Measurements from ENCODE around the gene SEMA3C.
A peak's percentile ranks its signal among the peaks of the same experiment; 100 is the strongest.

Gene SEMA3C

DNA sequence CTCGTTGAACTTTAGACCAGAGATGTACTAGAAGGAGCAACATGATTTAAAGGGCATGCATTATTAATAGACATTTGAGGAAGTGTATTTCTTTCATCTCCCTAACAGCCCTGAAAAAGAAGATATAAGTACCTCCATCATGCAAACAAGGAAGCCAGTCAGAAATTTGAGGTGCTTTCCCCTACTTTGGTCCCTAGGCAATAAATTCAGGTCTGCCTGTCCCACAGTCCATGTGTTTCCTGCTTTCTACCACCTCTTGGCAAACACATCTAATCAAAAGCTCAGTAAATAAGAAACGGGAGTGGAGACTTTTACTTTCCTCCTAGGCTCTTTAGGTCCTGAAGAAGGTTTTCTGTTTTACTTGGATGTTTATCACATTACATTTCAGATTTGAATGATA, 5.2 kb upstream of the SEMA3C start:
- peak; percentile 79 for DNase-seq

DNA sequence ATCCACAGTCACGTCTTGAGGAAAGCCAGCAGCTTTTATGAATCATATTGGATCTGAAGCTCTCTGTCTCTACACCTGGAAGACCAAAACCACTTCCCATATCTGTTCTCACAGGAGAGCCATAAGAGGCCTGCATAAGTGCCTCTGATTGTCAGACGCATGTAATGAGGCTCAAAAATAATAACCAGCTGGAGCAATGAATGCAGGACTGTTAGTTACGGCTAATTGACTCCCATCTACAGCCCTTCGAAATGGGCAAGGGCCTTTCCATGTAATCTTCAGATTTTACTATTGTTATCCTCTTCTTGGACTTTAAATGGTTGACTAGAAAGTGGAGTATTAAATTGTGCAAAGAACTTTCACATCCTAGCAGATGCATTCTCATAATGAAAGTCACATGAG, 4.4 kb upstream of the SEMA3C start:
- DNase-seq = peak; percentile 99

DNA sequence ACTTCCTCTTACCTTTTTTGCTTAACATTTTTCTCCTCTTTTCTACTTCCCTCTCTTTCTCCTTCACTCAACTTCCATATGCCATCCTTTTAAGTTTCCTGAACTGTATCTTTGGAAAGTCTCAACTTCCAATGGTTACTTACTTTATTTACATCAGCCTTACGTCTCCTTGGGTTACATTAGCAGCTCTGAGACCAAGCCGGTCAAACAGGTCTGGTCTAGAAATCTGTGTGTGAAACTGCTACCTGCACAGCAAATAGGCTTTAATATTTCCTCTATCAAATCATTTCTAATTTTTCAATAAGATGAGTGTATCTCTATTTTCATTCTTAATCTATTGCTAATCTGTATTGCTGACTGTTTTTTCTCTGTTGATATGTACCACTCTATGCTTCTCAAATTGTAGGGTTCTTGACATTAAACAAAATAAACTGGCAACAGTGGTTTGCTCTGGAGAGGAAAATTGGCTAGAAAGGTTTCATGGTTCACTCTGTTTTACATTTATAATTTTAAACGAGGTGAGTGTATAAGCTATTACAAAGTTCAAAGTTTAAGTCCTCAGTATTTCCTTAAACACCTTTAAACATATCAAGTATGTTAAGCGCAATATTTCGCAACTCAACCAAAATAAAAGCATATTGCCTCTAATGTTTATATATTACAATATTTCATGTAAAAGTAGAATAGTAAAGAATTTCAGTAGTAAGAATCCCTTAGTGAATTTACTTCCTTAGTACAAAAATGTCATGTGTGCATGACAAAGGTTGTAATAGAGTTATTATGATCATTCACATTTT, 3.6 kb upstream of the SEMA3C start:
- peak; percentile 81 for DNase-seq

DNA sequence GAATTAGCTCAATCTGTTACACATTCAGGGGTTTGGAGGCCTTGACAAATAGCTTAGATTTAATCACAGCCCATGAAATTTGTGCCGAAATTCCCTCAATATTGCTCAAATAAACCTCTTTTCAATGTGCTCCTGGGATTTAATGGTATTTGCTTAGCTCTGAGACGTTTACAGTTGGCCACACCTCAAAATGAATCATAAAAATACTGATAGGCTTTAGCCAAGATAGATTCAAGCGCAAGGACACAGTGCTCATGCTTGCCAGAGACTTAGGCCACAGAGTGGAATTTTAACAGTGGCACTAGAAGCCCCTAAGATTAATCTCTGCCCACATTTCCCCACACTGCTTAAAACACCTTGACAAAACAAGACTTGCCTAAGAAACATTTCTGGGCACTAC, 2.3 kb upstream of the SEMA3C start:
- peak; percentile 76 for DNase-seq

DNA sequence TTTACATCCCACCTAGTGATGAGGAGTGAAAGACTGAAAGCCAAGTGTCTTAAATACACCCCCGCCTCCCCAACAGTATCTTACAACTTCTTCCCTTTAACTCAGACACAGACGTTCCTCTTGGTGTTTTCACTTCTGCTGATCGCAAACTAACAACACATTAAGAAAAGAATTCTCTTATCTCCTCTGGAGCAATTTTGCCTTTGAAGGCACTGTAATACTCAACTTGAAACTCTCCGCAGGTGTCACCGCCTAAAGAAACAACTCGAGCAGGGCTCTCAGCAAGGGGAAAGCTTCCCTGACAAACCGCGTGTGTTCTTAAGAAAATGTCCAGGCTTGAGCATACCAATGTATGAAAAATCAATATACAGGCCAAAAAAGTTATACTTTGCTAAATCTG, 452 bp downstream of the SEMA3C start:
- peak; percentile 77 for DNase-seq

DNA sequence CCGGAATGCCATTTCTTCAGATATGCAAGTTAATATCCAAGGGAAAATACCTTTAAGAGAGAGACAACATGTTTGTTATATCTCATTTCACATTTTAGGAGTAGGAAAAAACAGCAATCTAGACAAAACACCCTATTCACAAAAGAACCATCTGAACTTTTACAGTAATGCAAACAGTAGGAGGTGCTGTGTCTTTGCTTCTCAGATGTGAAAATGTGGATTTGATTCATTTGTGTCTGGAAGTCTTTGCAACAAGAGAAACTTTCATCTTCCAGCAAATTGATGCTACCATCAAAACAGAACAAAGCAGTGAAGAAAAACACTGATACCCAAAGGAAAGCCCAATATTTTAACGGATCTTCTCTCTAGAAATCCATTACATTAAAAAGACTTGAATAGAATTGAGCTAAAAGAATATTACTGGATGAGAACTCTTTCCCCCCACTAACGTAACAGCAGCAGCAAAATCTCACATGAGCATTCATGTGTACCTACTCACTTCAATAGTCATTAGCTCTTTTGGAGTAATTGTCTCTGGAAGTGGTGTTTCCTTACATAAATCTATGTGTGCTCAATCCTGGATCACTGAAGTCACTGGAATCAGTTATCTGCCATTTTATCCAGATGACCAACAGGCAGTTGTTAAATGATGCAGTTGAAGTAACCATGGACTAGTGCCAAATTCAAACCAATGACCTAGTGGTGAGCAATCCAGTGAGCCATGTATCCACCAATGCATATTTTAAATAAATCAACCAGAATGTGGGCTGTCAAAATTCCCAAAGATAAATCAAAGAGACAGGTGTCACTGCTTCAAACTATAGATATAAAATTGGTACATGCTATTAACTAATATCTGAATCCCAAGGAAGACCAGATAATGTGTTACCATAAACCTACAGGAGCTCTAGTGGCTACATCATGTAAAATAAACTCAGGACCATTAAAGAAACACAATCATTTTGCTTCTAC, 1.8 kb downstream of the SEMA3C start:
- peak; percentile 58 for DNase-seq

DNA sequence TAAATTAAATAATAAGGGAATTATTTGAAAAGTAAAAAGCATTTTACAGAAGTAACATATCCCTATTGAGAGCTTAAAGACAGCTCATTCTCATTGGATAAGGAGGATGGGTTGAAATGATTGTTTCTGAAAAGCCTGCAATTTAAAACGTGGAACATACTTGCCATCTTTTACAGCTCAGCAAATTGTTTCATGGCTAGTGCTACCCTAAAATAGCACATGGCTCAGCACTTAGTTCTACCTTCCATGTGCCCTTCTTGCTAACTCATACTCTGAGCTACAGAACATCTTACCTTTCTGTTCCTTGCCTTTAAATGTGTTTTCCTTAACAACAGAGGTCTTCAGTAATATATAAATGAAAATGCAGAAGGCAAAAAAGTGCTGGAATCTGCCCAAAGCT, 8.6 kb downstream of the SEMA3C start:
- no peak for DNase-seq

DNA sequence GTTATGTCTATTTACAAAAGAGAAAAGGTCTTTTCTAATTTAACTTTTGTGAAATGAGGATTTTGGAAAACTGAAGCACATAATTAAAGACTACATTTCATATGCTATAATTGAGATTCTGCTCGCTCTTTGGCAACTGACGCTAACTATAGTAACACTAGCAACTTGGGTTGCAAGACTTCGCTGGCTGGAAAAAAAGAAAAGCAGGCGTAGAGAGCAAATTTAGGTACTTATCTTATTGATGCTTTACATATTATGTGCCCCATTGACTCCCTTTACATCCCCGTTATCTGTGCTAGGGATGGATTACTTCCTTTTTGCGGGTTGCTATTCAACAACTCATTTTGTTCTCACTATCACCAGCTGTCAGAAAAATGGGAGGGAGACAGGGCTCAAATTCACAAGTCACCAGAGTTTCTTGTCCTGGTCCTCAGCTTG, 10.5 kb downstream of the SEMA3C start:
- no peak for DNase-seq

DNA sequence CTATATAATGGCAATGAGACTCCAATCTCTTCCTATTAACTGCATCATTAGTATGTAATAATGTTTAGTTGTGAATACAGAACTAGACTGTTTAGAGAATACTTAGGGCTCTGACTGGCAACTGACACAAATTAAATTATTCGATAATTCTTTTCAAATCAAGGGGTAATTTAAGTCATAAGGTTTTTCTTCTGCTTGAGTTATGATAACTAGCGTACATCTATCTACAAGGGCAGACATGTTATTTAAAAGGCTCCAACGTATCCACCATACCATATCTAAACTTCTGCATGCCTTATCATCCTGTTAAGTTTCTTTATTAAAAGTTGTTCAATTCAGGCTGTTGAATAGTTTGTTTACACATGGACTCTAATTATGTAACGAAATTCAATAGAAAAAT, 11.2 kb downstream of the SEMA3C start:
- no peak for DNase-seq

DNA sequence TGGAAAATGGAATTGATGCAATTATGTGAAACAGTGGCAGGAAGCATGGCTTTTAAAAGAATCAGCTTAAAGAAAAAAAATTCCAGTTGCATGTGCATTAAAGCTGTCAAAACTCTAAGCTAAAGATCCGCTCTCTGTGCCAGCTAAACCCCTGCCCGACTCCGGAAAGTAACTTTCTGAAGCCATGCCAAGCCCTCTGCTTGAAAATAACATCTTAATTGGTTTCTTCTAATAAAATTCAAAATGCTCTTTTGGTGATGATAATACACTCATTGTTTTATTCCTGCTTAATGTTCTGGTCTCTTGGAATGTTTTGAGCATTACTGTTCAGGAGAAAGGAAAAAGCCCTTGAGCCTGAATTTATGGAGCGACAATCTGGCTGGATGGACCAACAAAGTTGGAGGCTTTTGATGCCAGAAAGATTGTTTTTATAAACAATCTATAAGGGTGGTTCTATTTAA, 11.7 kb downstream of the SEMA3C start:
- peak; percentile 74 for DNase-seq

DNA sequence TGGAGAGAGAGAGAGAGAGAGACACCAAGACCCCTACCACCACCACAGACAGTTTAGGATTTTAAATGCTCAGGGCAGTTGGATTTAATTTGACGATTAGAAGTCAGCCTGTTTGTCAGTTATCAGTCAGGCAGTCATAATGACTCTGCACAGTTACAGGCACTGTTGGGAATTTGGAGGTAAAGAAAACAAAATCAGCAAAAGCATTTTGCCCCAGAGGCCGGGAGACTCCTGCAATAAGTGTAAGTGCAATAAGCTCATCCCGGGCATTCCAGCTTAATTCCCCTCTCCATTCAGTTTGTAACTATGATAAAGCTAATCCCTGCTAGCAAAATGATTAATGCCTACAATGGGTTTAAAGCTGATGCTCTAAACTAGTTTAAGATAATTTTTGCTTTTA, 13.5 kb downstream of the SEMA3C start:
- DNase-seq = no peak

DNA sequence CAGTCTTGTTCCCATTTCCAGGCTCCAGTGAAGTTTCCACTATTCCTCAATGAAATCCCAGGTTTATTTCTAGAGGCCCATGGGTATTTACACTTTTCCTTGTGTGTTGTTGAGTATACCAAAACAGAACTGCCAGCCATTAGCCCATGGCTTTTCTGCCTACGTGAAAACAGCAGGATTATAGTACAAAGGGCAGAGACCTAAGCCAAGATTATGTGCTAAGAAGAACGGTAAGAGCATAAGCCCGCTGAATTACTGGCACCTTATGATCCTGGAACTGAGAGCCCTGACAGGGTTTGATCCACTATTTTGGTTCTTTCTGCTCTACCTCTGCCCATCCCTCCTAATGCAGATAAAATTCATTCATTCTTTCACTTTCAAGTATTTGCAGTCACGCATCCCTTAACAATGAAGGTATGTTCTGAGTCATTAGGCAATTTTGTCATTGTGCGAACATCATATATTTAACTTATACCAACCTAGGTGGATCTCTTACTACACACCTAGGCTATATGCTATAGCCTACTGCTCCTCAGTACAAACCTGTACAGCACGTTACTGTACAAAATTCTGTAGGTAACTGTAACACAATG, 16.0 kb downstream of the SEMA3C start:
- DNase-seq = no peak

DNA sequence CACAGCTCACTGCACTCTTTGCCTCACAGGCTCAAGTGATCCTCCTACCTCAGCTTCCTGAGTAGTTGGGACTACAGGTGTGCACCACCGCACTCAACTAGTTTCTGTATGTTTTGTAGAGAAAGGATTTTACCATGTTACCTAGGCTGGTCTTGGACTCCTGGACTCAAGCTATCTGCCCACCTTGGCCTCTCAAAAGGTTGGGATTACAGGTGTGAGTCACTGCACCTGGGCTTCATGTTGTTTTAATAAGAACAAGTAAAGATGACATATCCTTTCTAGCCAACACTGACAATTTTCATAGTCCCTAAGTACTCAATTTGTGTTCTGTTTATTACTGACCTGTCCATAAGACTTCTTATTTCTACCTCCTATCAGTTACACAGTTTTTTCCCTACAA, 16.8 kb downstream of the SEMA3C start:
- no peak for DNase-seq

DNA sequence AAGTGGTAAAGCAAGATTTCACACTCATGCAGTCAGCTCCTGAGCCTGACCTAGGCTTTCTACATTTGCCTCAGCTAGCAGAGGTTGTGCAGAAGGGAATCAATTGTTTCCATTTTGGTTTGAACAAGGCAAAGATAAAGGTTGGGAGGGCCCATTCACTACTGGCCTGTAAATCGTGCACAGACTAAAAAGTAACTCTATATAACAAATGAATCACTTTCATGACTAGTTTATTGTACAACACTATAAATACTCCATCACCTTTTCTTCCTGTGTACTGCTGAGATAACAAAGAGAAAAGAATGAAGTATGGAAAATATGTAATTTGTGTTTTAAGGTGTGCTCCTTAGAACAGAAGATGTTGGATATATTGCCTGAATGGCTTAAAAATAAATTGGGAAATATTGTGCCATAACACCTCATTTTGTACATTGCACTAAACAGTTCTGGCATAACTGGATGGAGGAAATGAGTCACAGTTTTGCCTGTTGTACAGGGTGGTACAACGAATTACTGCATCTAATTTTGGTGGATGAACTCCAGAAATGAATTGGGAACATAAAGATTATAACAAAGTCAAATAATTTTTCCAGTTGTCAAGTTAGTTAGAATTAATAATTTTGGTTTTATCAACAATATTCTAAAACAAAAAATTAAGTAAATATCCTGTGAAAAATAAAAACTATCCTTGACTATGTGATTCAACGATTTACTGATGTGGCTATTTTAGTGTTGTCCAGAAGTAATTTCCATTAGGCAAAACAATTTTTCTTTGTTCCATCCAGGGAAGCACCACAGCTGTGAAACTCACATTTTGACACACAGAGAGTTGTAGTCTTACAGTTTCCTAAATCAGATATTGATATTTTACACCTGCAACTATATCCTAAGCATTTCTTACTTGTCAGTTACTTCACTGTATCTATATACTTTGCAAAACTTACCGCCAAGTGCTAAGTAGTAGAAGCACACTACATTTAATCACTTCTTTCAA, 18.0 kb downstream of the SEMA3C start:
- DNase-seq = no peak

DNA sequence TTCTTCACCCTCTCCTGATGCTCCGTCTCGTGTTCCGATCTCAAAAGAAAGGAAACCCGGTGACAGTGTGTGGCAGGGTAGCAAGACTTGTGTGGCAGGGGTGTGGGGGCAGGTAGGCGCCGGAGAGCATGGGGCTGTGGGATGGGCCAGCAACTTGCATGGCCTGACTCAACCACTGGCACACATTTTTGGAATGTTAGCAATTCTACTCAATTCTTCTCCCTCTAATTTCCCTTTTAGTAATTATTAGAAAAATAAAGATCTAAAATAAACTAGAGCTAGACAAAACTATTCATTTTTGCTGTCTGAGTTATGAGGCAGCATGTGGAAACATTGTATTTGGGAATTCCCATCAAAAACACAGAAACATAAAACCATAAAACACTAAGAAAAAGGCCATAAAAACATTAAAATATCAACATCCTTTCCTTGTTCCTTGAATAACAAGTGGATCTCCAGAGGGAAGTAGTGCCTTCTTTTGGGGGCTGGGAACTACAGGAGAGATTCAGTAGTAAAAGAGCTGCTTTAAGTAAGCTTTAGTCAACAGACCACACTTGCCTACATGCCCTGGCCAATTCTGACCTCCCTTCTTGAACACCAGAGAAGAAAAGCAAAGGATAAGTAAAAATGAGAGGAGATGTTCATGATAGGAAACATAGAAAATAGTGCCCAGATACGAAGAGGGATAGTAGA, 21.8 kb downstream of the SEMA3C start:
- no peak for DNase-seq

DNA sequence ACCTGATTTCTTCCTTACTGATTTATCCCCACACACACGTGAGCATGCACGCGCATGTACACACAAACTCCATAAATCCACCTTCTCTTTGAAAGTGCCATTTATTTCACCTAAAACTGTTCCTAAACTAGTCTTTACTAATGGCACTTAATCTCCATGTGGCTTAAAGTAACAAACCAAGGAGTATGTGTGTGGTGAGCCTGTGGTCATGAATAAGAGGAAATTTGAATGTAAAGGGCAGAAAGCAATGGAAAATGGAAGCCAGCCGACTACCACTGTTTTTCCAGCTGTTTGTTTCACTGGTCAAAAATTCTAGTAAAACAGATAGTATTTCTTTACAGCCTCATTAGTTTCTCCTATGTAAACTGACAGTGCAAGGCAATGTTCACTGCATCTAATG, 23.8 kb downstream of the SEMA3C start:
- DNase-seq = no peak

DNA sequence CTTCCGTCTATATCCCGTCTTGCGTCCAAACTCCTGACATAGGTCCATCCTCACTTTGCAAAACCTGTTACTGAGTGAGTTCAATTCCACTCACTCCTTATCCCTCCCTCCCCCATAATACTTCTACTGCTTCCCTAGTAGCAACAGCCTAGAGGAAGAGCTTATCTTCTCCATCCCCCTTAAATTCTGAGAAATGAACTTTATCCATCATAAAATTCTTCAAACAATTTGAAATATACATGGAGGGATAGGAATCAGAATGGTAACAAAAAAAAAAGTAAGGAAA, 27.6 kb downstream of the SEMA3C start:
- DNase-seq = no peak

DNA sequence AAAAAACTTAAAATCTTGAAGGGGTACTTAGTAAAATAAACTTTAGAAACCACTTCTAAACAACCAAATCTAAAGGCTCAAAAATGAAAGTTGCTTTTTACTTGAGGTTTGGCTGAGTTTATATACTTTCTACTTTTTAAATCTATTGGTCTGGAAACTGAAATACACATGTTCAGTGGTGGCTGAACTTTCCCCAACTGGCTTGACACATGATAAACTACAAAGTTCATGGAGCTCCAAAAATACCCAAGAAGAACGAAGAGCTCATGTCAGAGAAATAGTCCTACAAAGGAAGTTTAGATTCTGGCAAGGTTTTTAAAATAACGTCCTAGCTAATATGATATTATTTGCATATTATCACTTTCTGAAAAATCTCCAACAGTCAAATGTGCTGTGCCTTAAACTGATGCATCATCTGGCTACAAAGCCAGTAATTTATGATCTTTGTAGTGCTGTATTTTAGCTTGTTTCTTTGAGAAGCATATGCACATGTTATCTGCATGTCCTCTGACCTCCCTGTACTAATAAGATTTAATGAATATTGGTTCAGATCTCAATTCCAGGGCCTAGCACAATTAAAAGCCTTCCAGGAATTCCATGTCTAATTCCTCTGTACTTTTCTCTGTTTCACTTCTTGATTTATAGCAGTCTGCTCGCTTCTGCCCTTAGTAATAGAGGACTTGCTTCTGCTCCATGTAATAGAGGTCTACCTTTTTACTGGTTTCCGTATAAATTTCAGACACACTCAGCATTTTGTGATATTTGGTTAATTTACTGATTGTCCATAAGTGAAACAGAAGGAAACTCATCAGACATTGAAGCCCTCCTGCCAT, 28.2 kb downstream of the SEMA3C start:
- no peak for DNase-seq

DNA sequence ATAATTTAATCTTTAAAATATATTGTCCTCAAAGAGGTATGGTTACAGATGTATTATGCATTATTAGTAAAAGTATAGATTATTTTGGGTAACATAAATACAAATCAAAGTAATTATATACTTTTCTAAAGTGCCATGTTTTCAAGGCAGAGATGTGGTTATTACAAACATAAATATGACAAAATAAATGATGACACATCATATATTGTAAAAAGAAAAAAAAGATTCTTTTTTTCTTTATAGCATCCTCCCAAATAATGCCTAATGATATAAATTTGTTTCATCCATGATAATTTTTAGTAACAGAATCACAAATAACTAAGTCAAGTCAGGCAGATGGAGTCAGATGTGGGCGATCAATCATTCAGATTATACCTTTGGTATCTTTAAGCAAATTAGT, 29.3 kb downstream of the SEMA3C start:
- no peak for DNase-seq

DNA sequence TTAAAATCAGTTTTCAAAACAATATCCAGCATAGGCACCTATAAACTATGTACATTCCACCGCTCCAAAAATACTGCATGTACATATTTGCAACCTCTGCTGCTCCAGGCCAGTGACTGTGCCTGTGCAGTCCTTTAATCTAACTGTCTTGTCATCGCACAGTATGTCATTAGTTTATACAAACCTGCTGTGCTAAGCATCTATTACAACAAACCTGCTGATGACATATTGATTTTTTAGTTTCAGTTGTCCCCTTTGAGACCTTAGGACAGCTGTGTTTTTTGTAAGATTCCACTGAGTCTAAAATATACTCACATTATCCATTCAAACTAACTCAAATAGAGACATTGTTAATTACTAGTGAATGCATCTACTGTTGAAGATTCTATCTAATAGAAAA, 33.1 kb downstream of the SEMA3C start:
- DNase-seq = no peak

Measured in DMS79 treated with DMSO at 0.1 percent for 48 hours (cell line).